Keratinocyte (primary cell): ENCODE results near the gene IL15RA. TPM values are rescaled to one million over a fixed set of nuclear protein-coding genes. Genes with fewer than 3 reads are reported as not detected.

Experiments used
- DNase-seq: peaks from one replicate; pipeline ENCODE4 v3.0.0-alpha.2; 2011; ENCODE audit warnings: low read depth, missing footprints, low spot score
- FAIRE-seq: peaks from 2 replicates; lab custom pipeline; 2011; peaks lifted over from hg19 to GRCh38; lab: Jason Lieb, UNC
- H2AFZ ChIP-seq: 2 replicates; pipeline ENCODE4 v1.6.0; 2012; ENCODE audit warnings: low read length, control low read depth, inconsistent platforms; ENCODE audit not compliant: control insufficient read depth
- H3K27ac ChIP-seq: 2 replicates; pipeline ENCODE4 v1.5.1; 2011; ENCODE audit warnings: low read length; ENCODE audit not compliant: control insufficient read depth, insufficient read depth
- H3K27me3 ChIP-seq: 3 replicates; pipeline ENCODE4 v1.6.0; 2011; ENCODE audit warnings: low read length; ENCODE audit not compliant: control insufficient read depth, insufficient read depth; ENCODE audit errors: extremely low read depth
- H3K36me3 ChIP-seq, 2 experiments: 2 replicates in 1 of 2; 3 replicates in 1 of 2; pipeline ENCODE4 v1.5.1; 2011; ENCODE audit warnings: low read length in 2 of 2, mild to moderate bottlenecking in 1 of 2; ENCODE audit not compliant: control insufficient read depth in 2 of 2, insufficient read depth in 2 of 2; ENCODE audit errors: extremely low read depth in 1 of 2
- H3K4me1 ChIP-seq: 3 replicates; pipeline ENCODE4 v1.5.1; 2011; ENCODE audit warnings: low read length; ENCODE audit not compliant: control insufficient read depth, insufficient read depth; ENCODE audit errors: extremely low read depth
- H3K4me2 ChIP-seq: 3 replicates; pipeline ENCODE4 v1.6.0; 2011; ENCODE audit warnings: low read depth, low read length; ENCODE audit not compliant: control insufficient read depth, insufficient read depth; ENCODE audit errors: extremely low read depth
- H3K4me3 ChIP-seq, 3 experiments: fragments of 200-600 bp in 1 of 3; sonication (generic) in 1 of 3; 2 replicates in 2 of 3; 3 replicates in 1 of 3; pipeline ENCODE4 v1.5.1; 2011 to 2016; ENCODE audit warnings: low read length in 3 of 3, mild to moderate bottlenecking in 3 of 3, control low read depth in 2 of 3, inconsistent platforms in 1 of 3, low read depth in 1 of 3, mixed read lengths in 1 of 3, mixed run types in 1 of 3, moderate library complexity in 1 of 3; ENCODE audit not compliant: control insufficient read depth in 2 of 3, insufficient read depth in 2 of 3; ENCODE audit errors: extremely low read depth in 1 of 3
- H3K79me2 ChIP-seq: 2 replicates; pipeline ENCODE4 v1.6.0; 2012; ENCODE audit warnings: low read length; ENCODE audit not compliant: control insufficient read depth, insufficient read depth
- H3K9ac ChIP-seq: 3 replicates; pipeline ENCODE4 v1.6.0; 2011; ENCODE audit warnings: low read length; ENCODE audit not compliant: control insufficient read depth, insufficient read depth; ENCODE audit errors: extremely low read depth
- H3K9me1 ChIP-seq: 3 replicates; pipeline ENCODE4 v1.6.0; 2011; ENCODE audit warnings: low read length; ENCODE audit not compliant: control insufficient read depth, insufficient read depth; ENCODE audit errors: extremely low read depth
- H3K9me3 ChIP-seq: 2 replicates; pipeline ENCODE4 v1.5.1; 2012; ENCODE audit warnings: low read depth, low read length; ENCODE audit not compliant: control insufficient read depth
- H4K20me1 ChIP-seq: 3 replicates; pipeline ENCODE4 v1.6.0; 2011; ENCODE audit warnings: low read length; ENCODE audit not compliant: control insufficient read depth, insufficient read depth; ENCODE audit errors: extremely low read depth
- CTCF ChIP-seq, 3 experiments: IDR thresholded peaks in 1 of 3; conservative IDR thresholded peaks in 1 of 3; optimal IDR thresholded peaks in 1 of 3; 2 replicates in 2 of 3; 3 replicates in 1 of 3; pipeline versions ENCODE3 to v1.5.1; 2011; ENCODE audit warnings: low read length in 3 of 3, mild to moderate bottlenecking in 3 of 3, moderate library complexity in 2 of 3, control low read depth in 1 of 3, inconsistent platforms in 1 of 3; ENCODE audit not compliant: insufficient read depth in 2 of 3; ENCODE audit errors: extremely low read depth in 1 of 3
- EZH2 ChIP-seq: IDR thresholded peaks from one replicate; pipeline ENCODE4 v1.6.1; 2012; ENCODE audit warnings: inconsistent platforms, mild to moderate bottlenecking, low read length, moderate library complexity
- dilution Hi-C: fragments of 300-500 bp; cut with MboI; formaldehyde crosslinking; loops from one replicate; pipeline ENCODE4 v1.7.0; 2020; ENCODE audit warnings: low sequenced_read_pairs; ENCODE audit not compliant: extremely low pct_ligation_motif_present
- polyA plus RNA-seq, 5 experiments: library from polyadenylated mRNA; depleted of rRNA in 3 of 5; stranded (reverse) in 3 of 5; stranded (forward) in 1 of 5; unstranded in 1 of 5; fragments of >200 nt; gene quantifications; 1 replicate in 1 of 5; 2 replicates in 3 of 5; 3 replicates in 1 of 5; pipeline versions ENCODE4 v1.2.1 to v1.2.3, GENCODE V29; 2011 to 2012; ENCODE audit warnings: missing spikeins in 2 of 5, low read depth in 1 of 5, low replicate concordance in 1 of 5

Gene IL15RA
- polyA plus RNA-seq, 1 donor (not counting 4 experiments of a cell fraction or from before 2014, with no cell fraction given): 3.8 TPM

- dilution Hi-C loops: no loop called here
- H3K4me2 ChIP-seq: no peak overlapping the region
- no peaks in the 10 kb centered on the region for H3K79me2 ChIP-seq
- H3K36me3 ChIP-seq: no peaks in the 10 kb centered on the region
- no peak overlapping the region for H3K27ac ChIP-seq
- FAIRE-seq: no peak
- H3K9me3 ChIP-seq: no peaks in the 10 kb centered on the region
- H4K20me1 ChIP-seq: no peaks in the 10 kb centered on the region
- H3K4me1 ChIP-seq: peaks cover 3% of the 10 kb centered on the region
- peaks cover 2% of the 10 kb centered on the region for H3K27me3 ChIP-seq
- no peak overlapping the region for H3K4me3 ChIP-seq
- DNase-seq: no peak
- TF ChIP-seq CTCF (optimal IDR thresholded peaks at IDR 0.05 in 1 of 3, IDR thresholded peaks at IDR 0.05 in 1 of 3, conservative IDR thresholded peaks at IDR 0.05 in 1 of 3; ENCODE audit: extremely low read depth in 1 of 3, insufficient read depth in 2 of 3, low read length in 3 of 3): no peak
- no peak for TF ChIP-seq EZH2
- no peaks in the 10 kb centered on the region for H3K9me1 ChIP-seq
- no peak overlapping the region for H2AFZ ChIP-seq
- no peak overlapping the region for H3K9ac ChIP-seq
These were observed 34.2 kb upstream of the IL15RA start for GRCh38 chr10:6011558-6011957.

GRCh38 chr10:6010569-6010968 lies 33.2 kb upstream of the IL15RA start:
- no peak overlapping the region for H3K9ac ChIP-seq
- dilution Hi-C loops: no loop called here
- H4K20me1 ChIP-seq: no peaks in the 10 kb centered on the region
- TF ChIP-seq EZH2 (no peak), CTCF (optimal IDR thresholded peaks at IDR 0.05 in 1 of 3, IDR thresholded peaks at IDR 0.05 in 1 of 3, conservative IDR thresholded peaks at IDR 0.05 in 1 of 3; ENCODE audit: extremely low read depth in 1 of 3, insufficient read depth in 2 of 3, low read length in 3 of 3) (no peak)
- peaks cover 3% of the 10 kb centered on the region for H3K4me1 ChIP-seq
- peaks cover 5% of the 10 kb centered on the region for H3K27me3 ChIP-seq
- H3K27ac ChIP-seq: no peak overlapping the region
- H3K36me3 ChIP-seq: no peaks in the 10 kb centered on the region
- H3K9me3 ChIP-seq: no peaks in the 10 kb centered on the region
- H3K4me2 ChIP-seq: no peak overlapping the region
- H3K79me2 ChIP-seq: no peaks in the 10 kb centered on the region
- FAIRE-seq: no peak
- no peak for DNase-seq
- no peaks in the 10 kb centered on the region for H3K9me1 ChIP-seq
- H3K4me3 ChIP-seq: no peak overlapping the region
- no peak overlapping the region for H2AFZ ChIP-seq
